B cell (primary cell): Measurements from ENCODE around the gene AHRR.

ENCODE experiments used
- EZH2 ChIP-seq: IDR thresholded peaks from 2 replicates; pipeline ENCODE4 v1.6.1; 2012; ENCODE audit warnings: borderline replicate concordance, low read depth, mild to moderate bottlenecking, moderate library complexity, low read length; ENCODE audit not compliant: insufficient read depth, poor library complexity, severe bottlenecking
- TF ChIP-seq, protein P1 (sequence below): fragments of 200-600 bp; IDR thresholded peaks from one replicate; pipeline ENCODE4 v1.8.0; 2022; ENCODE audit warnings: antibody characterized with exemption, mild to moderate bottlenecking

DNA sequence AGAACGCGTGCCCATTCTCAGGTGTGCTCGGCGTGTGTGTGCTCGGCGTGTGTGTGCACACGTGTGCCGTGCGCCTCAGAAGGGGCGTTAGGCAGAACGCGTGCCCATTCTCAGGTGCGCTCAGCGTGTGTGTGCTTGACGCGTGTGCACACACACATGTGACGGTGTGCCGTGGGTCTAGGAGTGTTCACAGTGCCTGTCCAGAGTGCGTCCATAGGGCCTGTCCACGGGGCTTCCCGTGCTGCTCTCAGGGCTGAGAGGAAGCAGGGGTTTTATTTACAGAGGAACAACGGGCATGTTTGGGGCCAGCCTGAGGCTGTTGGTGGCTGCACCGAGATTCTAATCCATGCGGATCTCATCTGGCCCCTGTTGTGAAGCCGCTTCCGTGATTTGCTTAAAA is 14.2 kb upstream of the AHRR start:
- TF ChIP-seq EZH2: no peak
- TF ChIP-seq, protein P1, sequence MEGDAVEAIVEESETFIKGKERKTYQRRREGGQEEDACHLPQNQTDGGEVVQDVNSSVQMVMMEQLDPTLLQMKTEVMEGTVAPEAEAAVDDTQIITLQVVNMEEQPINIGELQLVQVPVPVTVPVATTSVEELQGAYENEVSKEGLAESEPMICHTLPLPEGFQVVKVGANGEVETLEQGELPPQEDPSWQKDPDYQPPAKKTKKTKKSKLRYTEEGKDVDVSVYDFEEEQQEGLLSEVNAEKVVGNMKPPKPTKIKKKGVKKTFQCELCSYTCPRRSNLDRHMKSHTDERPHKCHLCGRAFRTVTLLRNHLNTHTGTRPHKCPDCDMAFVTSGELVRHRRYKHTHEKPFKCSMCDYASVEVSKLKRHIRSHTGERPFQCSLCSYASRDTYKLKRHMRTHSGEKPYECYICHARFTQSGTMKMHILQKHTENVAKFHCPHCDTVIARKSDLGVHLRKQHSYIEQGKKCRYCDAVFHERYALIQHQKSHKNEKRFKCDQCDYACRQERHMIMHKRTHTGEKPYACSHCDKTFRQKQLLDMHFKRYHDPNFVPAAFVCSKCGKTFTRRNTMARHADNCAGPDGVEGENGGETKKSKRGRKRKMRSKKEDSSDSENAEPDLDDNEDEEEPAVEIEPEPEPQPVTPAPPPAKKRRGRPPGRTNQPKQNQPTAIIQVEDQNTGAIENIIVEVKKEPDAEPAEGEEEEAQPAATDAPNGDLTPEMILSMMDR: no peak
